ENCODE results near the gene FEM1C.

- TF ChIP-seq EZH2 (IDR thresholded peaks at IDR 0.05): no peak
- TF ChIP-seq POLR2AphosphoS5 (IDR thresholded peaks at IDR 0.05; ENCODE audit: borderline replicate concordance, low read depth, low read length): no peak
- no peak for TF ChIP-seq FOXP2 (optimal IDR thresholded peaks at IDR 0.05; ENCODE audit: control extremely low read depth, extremely low read length, insufficient read depth)
Measured at GRCh38 chr5:115477581-115477980, 67.0 kb downstream of the FEM1C start.

Data from SK-N-MC (cell line).